MM.1S (cell line): Measurements from ENCODE around the gene EXOC6.

Source experiments
- DNase-seq: peaks from one replicate; pipeline ENCODE4 v3.0.0-alpha.2; 2015
- H2AFZ ChIP-seq: fragments of 300-600 bp; sonication (generic); 2 replicates; pipeline ENCODE4 v1.6.0; 2016; ENCODE audit warnings: antibody characterized with exemption, low read length
- H3F3A ChIP-seq: fragments of 300-600 bp; sonication (generic); 2 replicates; pipeline ENCODE4 v1.6.1; 2016; ENCODE audit warnings: mild to moderate bottlenecking, antibody characterized with exemption, low read length, moderate library complexity, mixed read lengths; ENCODE audit not compliant: insufficient read depth
- H3K27ac ChIP-seq: fragments of 300-600 bp; sonication (generic); 2 replicates; pipeline ENCODE4 v1.5.1; 2016; ENCODE audit warnings: mild to moderate bottlenecking, low read length
- H3K27me3 ChIP-seq: fragments of 300-600 bp; sonication (generic); replicated peaks from 2 replicates; pipeline ENCODE4 v1.6.0; 2016; ENCODE audit warnings: low read length; ENCODE audit not compliant: insufficient read depth
- H3K36me3 ChIP-seq: fragments of 300-600 bp; sonication (generic); replicated peaks from 2 replicates; pipeline ENCODE4 v1.6.1; 2016; ENCODE audit warnings: mild to moderate bottlenecking, low read length, mixed read lengths; ENCODE audit not compliant: insufficient read depth
- H3K4me1 ChIP-seq: fragments of 300-600 bp; sonication (generic); 2 replicates; pipeline ENCODE4 v1.6.1; 2016; ENCODE audit warnings: low read length, mixed read lengths
- H3K4me2 ChIP-seq: fragments of 300-600 bp; sonication (generic); 2 replicates; pipeline ENCODE4 v1.6.0; 2016; ENCODE audit warnings: low read depth, low read length
- H3K4me3 ChIP-seq: fragments of 300-600 bp; sonication (generic); 2 replicates; pipeline ENCODE4 v1.5.1; 2016; ENCODE audit warnings: low read length, mixed read lengths
- H3K79me2 ChIP-seq: fragments of 300-600 bp; sonication (generic); 2 replicates; pipeline ENCODE4 v1.6.1; 2016; ENCODE audit warnings: mixed run types, low read length, mixed read lengths
- H3K9ac ChIP-seq: fragments of 300-600 bp; sonication (generic); 2 replicates; pipeline ENCODE4 v1.6.1; 2016; ENCODE audit warnings: low read length, mixed read lengths
- H3K9me2 ChIP-seq: fragments of 300-600 bp; sonication (generic); replicated peaks from 2 replicates; pipeline ENCODE4 v1.6.1; 2016; ENCODE audit warnings: mild to moderate bottlenecking, low read length, mixed read lengths; ENCODE audit not compliant: insufficient read depth
- H3K9me3 ChIP-seq: fragments of 300-600 bp; sonication (generic); replicated peaks from 2 replicates; pipeline ENCODE4 v1.6.1; 2016; ENCODE audit warnings: mild to moderate bottlenecking, low read length, mixed read lengths; ENCODE audit not compliant: insufficient read depth
- H4K20me1 ChIP-seq: fragments of 300-600 bp; sonication (generic); 2 replicates; pipeline ENCODE4 v1.6.1; 2016; ENCODE audit warnings: mild to moderate bottlenecking, low read length, moderate library complexity, mixed read lengths; ENCODE audit not compliant: insufficient read depth
- EZH2 ChIP-seq: fragments of 300-600 bp; sonication (generic); optimal IDR thresholded peaks from 2 replicates; pipeline ENCODE3; 2017; ENCODE audit warnings: low read depth, mild to moderate bottlenecking, antibody characterized with exemption, low read length, mixed read lengths
- EZH2phosphoT487 ChIP-seq: fragments of 300-600 bp; sonication (generic); IDR thresholded peaks from 2 replicates; pipeline ENCODE4 v1.6.1; 2018; ENCODE audit warnings: antibody characterized with exemption, low read length
- TF ChIP-seq, protein P1 (sequence below): fragments of 300-600 bp; sonication (generic); IDR thresholded peaks from 2 replicates; pipeline ENCODE4 v1.5.1; 2016; ENCODE audit warnings: antibody characterized with exemption, low read length, mixed read lengths

EXOC6 gene

DNA sequence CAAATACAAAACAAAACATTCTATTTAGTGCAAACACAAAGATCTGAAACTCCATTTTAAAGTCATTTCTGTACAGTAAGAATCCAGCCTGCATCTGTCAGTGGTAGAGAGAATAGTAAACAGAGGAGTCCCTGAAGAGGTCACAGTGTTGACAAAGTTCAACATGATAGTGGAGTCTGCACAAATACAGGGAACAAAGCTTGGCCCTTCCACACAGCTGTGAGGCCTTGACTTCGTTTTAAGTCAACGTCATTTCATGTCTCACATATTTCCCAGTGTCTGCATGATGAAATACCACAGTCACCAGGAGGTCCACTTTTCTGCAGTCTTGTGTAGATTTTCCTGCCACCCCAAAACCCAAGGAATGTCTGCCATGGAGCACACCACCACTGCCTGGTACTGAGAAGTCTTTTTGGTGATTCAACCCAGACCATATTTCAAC, 258.3 kb downstream of the EXOC6 start:
- Histone ChIP-seq H4K20me1 (no peaks in the 10 kb centered on the region), H3K4me2 (no peak overlapping the region), H3K79me2 (no peaks in the 10 kb centered on the region), H3K9me2 (no peaks in the 10 kb centered on the region), H3K36me3 (no peaks in the 10 kb centered on the region), H3K27ac (no peak overlapping the region), H3K4me3 (no peak overlapping the region), H3K27me3 (no peaks in the 10 kb centered on the region), H3K9me3 (no peaks in the 10 kb centered on the region), H3F3A (peaks cover 15% of the 10 kb centered on the region), H3K4me1 (peaks cover 31% of the 10 kb centered on the region), H3K9ac (no peak overlapping the region), H2AFZ (no peak overlapping the region)
- TF ChIP-seq, protein P1, sequence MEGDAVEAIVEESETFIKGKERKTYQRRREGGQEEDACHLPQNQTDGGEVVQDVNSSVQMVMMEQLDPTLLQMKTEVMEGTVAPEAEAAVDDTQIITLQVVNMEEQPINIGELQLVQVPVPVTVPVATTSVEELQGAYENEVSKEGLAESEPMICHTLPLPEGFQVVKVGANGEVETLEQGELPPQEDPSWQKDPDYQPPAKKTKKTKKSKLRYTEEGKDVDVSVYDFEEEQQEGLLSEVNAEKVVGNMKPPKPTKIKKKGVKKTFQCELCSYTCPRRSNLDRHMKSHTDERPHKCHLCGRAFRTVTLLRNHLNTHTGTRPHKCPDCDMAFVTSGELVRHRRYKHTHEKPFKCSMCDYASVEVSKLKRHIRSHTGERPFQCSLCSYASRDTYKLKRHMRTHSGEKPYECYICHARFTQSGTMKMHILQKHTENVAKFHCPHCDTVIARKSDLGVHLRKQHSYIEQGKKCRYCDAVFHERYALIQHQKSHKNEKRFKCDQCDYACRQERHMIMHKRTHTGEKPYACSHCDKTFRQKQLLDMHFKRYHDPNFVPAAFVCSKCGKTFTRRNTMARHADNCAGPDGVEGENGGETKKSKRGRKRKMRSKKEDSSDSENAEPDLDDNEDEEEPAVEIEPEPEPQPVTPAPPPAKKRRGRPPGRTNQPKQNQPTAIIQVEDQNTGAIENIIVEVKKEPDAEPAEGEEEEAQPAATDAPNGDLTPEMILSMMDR: no peak
- no peak for TF ChIP-seq EZH2
- TF ChIP-seq EZH2phosphoT487: no peak
- DNase-seq: no peak
